Stromal cell of bone marrow (primary cell): ENCODE measurements around the gene TRIM73.
"Not testable (repeated sequence)": the region's sequence is repeated elsewhere in the genome, so short reads cannot be mapped to it uniquely, and the experiment has no call there.

Source experiments
- DNase-seq: peaks from one replicate; pipeline ENCODE4 v3.0.0-alpha.2; 2012; ENCODE audit warnings: low read depth

The TRIM73 gene

DNA sequence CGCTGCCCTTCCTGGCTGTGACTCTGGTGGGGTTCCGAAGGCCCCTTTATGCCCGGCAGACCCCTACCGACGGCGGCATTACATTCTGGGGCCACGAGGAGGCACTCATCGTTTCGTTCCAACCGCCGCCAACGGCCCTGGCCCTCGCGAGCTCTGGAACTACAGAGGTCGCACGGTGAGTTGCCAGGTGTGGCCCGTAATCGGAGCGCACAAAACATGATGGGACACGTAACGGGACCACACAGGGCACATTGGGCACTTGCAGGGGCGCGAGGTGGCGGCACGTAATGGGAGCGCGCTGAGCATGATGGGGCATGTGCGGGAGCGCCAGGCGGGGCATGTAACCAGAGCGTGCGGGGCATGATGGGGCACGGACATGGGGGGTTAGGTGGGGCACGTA is at the start of gene TRIM73:
Gene TRIM73, plus strand, starts transcription at position 301 of the 400 bp plus-strand sequence. CDS start 3,305 bp downstream, outside the sequence.
- not testable (repeated sequence) for DNase-seq

DNA sequence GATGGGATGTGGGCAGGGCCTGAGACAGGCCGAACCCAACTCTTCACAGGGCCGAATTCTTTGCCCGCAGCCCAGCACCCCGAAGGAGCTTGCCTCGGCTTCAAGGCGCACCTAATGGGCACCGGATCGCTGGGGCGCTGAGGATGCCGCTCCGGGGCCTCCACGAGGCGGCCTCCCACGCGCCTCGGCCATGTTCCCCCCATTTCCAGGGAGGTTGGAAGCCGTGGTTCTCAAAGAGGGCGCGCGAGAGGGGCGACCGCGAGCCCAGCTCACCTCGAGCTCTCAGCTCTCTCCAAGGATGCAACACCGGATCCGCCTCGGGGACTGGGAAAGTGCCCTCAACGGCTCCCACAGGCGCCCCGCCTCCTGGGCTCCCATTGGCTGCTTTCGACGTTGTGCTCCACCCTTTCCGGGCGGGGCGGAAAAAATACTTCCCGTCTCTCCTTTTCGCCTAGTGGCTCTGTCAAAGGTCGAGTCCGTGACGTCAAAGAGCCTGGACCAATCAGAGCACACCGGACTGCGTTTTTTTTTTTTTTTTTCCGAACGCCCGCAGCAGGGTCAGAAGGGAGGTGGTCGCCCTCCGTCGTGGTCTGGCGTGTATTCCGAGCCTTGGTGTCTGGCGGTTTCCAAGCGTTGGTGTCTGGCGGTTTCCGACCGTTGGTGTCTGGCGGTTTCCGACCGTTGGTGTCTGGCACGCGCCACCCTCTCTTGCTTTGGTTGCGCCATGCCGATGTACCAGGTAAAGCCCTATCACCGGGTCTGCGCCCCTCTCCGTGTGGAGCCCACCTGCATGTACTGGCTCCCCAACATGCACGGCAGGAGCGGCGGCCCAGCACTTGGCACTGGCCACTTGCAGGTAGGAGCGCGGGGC is 36.5 kb upstream of the TRIM73 start:
- DNase-seq: not testable (repeated sequence)

DNA sequence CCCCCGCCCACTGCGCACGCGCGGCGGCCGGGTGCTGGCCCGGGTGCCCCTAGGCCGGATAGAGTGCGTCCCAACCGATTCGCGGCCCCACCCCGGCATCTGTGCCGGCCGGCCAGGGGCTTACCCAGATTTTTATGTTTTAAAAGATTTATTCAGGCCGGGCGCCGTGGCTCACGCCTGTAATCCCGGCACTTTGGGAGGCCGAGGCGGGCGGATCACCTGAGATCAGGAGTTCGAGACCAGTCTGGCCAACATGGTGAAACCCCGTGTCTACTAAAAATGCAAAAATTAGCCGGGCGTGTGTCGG is 35.9 kb upstream of the TRIM73 start:
- not testable (repeated sequence) for DNase-seq

DNA sequence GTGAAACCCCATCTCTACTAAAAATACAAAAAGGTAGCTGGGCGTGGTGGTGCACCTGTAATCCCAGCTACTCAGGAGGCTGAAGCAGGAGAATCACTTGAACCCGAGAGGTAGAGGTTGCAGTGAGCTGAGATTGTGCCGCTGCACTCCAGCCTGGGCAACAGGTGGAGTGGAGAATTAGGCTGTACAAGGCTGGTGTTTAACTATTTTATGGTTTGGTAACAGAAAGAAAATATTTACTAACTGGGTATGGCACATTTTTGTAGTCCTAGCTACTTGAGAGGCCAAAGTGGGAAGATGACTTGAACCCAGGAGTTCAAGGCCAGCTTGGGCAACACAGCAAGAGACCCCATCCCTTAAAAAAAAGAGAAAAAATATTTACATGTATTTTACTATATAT is 31.4 kb upstream of the TRIM73 start:
- DNase-seq: not testable (repeated sequence)

DNA sequence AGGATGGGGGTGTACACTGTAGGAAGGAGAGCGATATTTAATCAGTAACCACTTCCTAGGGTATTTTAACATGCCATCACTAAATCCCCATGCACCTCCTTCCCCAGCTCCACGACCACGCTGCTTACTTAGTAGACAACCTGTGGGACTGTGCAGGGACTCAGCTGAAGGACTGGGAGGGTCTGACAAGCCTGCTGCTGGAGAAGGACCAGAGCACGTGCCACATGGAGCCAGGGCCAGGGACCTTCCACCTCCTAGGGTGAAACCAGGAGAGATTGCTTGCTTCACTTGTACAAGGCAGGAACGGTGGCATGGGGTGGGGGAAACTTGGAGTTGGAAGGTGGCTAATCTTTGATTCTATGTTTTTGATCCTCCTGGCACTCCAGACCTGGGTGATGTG is 28.8 kb upstream of the TRIM73 start:
- not testable (repeated sequence) for DNase-seq

DNA sequence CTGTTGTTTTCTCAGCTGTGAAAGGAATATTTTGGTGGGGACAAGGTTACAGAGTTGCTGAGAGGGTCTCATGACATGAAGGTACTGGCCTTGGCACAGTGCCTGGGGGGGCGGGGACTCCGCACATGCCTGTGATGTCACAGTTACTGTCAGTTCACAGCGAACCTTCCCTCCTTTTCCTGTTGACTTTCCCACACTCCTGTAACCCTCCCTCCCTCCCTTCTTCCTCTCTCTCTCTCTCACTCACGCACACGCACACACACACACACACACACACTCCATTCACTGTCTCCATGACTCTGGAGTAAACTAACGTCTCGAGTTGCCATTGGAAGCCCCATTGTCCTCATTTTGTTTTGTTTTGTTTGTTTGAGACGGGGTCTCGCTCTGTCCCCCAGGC is 28.1 kb upstream of the TRIM73 start:
- not testable (repeated sequence) for DNase-seq

DNA sequence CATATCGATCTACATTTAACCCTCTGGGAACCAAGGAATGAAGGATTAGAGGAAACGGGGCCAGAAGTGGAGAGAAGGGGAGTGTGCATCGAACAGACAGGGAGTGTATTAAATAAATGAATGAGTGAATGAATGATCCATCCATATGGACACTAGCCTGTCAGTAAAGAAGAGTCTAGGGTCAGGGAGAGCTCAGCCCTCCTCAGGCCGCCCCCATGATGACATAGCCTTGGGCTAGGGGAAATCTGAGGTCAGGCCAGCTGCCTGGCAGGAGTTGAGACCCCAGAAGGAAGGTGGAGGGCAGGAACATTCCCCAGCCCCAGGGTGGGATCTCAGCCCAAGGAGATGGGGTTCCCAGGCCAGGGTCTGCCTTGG is 21.3 kb upstream of the TRIM73 start:
- DNase-seq: not testable (repeated sequence)

DNA sequence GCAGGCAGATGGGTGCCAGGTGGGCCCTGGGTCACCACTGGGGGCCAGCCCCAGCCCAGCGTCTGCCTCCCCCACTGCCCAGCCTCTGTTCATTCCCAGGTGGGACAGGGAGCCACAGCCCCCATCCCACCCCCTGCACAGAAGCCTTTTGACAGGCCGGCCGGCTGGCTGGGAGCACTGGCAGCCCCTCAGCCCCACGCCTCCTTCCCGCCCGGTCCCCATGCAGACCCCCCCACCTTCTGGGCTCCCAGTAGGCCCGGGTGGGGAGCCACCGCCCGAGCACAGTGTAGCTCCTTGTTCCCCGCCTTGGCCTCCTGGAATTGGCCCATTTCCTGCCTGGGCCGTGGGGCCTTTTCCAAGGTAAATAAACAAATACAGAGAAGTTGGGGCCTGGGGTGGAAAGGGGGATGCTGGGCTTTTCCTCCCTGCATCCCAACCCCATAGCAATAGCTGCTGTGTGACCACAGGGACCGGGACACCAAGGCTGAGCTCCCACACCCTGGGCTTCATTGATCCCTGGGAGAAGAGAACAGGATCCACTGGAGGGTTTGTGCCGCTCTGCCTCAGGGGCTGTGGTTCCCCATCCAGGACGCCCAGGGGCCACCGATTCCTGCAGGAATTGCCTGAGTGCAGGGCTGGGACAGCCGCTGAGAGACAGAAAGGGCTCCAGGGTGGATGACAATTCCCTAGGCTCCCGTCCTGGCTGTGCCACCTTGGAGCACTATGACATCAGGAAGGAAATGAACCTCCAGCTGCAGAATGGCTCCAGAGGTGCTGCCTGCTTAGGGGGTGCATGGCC is 20.7 kb upstream of the TRIM73 start:
- not testable (repeated sequence) for DNase-seq

DNA sequence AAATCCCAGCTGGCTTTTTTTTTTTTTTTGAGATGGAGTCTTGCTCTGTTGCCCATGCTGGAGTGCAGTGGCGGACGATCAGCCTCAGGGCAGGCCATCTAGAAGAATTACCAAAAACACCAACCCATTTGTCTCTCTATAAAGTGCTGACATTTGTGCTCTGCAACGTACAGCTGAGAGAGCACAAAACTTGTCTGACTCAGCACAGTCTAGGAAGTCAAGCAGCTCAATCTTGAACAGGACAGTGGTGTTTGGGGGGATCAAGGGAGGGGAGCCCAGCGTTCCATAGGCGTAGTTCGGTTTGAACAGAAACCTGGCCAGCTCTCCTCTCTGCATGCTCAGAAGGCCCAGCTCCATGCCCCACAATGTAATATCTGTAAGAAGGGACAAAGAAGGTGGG is 2.2 kb upstream of the TRIM73 start:
- DNase-seq: not testable (repeated sequence)

DNA sequence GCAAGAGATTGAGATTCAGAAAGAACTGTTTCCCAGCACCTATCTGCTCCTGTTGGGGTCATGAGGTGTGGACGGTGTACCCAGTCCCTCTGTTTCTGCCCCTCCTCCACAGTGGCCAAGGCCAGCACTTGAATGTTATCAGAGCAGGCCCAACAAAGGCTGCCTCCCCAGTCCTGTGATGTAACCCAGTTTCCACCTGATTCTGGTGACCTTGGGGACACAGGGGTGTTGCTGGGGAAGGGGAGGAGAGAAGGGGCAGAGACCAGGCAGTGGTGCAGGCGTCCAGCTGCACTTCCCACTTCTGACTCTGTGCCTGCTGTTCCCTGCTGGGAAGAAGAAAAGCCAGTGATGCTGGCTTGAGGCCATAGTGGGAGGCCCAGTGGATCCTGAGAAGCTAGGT is 2.4 kb downstream of the TRIM73 start:
- DNase-seq: not testable (repeated sequence)

DNA sequence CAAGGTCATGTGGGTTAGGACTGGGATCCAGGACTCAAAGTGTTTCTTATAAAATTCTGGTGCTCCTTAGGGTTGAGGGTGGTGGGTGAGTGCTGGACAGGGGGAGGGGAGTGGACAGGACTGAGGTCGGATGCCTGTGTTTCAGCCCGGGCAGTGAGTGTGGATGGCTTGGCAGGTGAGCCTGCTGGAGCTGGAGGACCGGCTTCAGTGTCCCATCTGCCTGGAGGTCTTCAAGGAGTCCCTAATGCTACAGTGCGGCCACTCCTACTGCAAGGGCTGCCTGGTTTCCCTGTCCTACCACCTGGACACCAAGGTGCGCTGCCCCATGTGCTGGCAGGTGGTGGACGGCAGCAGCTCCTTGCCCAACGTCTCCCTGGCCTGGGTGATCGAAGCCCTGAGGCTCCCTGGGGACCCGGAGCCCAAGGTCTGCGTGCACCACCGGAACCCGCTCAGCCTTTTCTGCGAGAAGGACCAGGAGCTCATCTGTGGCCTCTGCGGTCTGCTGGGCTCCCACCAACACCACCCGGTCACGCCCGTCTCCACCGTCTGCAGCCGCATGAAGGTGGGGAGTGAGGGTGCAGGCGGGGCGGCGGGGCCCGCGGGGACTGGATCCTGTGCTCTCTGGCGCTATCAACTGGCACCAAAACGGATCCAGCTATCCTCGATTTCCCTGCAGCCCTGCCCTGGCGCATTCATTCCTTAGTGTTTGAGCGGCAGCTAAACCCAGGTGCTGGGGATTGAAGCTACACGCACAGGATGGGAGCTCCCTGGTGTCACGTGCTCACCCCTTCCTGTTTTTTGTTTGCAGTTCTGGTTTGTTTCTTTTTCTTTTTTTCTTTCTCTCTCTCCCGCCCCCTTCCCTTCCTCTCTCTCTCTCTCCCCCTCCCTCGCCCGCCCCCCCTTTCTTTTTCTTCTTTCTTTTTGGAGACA is 3.6 kb downstream of the TRIM73 start:
- not testable (repeated sequence) for DNase-seq

DNA sequence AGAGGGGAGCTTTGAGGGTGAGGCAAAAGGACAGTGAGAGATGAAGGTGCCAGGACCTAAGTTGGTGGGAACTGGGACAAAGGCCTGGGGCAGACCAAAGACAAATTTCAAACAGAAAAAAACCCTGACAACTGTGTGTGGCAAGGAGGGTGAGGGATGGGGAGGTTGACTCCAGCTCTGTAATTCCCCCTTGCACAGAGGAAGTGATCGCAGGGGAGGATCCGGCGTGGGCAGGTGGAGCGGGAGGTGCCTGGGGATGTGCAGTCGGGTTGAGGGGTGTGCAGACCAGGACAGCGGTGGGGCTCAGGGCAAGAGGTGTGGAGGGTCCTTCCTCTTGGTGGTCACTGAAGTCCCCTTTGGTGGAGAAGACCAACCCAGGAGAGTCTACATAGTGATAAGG is 5.1 kb downstream of the TRIM73 start:
- not testable (repeated sequence) for DNase-seq

DNA sequence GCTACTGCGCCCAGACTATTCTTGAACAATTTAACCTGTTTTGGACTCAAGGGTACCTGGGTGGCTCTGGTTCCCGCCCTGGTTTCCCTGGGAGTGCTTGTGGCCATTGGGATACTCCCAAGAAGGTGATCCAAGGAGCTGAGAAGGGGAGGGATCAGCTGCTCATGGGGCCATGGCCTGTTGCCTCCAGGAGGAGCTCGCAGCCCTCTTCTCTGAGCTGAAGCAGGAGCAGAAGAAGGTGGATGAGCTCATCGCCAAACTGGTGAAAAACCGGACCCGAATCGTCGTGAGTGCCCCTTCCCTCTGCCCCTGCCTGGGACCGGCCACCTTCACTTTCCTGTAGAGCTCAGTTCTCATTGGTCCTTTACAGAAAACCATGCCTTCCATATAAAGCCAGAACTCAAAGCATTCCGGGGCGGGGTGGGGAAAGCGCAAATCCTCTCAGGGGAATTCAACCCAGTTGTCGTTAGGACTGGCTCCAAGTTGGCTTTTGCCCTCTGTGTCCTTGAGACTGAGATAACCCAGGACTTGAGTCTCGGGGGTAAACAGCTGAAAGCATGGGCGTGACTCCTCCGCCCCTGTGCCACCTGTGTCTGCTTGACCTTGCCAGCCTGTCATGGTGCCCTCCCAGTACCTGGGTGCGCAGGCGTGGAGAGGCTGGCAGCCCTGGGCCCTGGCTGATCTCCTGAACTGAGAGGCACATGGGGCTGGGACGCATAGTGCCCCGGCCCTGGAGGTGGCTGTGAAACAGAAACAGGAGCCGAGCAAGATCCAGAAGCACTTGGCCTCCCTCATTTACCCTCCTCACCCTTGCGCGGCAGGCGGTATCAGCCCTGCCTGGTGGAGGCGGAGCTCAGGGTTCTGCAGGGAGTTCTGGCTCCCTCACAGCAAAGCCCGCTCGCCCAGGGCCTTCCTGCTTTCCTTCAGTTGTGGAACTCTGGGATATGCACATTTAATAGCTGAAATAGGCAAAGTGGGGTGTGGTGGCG is 8.3 kb downstream of the TRIM73 start:
- not testable (repeated sequence) for DNase-seq

DNA sequence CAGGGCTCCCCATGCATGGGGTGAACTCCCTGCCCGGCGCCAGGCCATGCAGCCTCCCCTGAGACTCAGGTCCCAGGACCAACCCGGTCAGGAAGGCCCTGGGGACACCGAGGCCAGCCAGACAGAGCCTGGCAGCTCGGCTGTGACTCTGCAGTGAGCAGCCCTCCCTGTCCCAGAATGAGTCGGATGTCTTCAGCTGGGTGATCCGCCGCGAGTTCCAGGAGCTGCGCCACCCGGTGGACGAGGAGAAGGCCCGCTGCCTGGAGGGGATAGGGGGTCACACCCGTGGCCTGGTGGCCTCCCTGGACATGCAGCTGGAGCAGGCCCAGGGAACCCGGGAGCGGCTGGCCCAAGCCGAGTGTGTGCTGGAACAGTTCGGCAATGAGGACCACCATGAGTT is 9.2 kb downstream of the TRIM73 start:
- DNase-seq: not testable (repeated sequence)

DNA sequence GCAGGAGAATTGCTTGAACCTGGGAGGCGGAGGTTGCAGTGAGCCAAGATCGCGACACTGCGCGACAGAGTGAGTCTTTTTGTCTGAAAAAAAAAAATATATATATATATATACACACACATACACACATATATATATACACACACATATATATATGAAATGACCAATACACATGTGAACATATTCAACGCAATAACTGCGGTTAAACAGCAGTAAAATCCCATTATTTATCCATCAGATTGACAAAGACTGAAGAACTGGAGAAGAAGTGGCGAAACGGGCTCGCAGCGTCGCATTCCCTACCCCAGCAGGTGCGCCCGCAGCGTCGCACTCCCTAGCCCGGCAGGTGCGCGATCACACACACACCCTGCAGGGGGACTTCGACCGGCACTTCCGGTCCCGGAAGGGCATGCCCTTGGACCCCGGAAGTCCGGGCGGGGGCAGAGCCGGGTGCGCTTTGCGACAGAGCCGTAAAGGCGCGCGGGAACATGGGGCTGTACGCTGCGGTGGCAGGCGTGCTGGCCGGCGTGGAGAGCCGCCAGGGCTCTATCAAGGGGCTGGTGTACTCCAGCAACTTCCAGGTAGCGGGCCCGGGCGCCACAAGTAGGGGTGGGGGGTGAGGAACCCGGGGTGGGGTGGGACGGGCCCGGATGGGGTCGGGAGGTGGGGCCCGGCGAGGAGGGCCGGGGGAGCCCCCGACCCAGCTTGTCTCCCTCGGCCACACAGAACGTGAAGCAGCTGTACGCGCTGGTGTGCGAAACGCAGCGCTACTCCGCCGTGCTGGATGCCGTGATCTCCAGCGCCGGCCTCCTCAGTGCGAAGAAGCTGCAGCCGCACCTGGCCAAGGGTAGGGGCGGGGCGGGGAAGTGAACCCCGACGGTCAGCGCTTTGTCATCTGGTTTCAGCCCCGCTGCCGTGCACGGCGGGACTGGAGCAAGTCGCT is 14.7 kb downstream of the TRIM73 start:
- not testable (repeated sequence) for DNase-seq

DNA sequence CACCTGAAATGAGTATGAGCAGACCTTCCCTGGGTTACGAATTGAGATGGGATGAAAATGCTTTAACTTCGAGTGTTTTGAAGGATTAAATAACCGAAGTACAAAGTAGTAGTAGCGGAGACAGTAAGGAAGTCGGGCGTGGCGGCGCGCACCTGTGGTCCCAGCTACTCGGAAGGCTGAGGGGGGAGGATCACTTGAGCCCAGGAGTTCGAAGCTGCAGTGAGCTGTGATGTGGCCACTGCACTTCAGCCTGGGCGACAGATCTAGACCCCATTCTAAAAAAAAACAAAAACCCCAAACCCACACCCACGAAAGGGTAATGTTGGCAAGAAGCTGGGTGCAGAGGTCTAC is 15.4 kb downstream of the TRIM73 start:
- DNase-seq: not testable (repeated sequence)

DNA sequence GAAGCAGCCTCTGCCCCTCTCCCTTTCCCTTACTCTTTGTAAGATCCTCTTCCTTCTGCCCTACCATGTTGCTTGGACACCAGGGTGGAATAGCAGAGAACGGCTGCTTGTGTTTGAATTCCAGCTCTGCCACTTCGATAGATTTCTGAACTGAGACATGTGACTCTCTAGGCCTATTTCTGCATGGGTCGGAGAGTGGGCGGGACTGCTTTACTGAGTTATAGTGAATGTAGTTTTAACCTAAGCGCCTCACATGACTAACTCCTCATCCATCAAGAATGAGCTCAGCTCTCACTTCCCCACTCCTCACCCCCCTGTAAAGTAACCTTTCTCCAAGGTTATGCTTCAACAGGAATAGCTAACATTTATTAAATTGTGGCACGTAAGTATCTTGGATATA is 18.8 kb downstream of the TRIM73 start:
- DNase-seq: not testable (repeated sequence)

DNA sequence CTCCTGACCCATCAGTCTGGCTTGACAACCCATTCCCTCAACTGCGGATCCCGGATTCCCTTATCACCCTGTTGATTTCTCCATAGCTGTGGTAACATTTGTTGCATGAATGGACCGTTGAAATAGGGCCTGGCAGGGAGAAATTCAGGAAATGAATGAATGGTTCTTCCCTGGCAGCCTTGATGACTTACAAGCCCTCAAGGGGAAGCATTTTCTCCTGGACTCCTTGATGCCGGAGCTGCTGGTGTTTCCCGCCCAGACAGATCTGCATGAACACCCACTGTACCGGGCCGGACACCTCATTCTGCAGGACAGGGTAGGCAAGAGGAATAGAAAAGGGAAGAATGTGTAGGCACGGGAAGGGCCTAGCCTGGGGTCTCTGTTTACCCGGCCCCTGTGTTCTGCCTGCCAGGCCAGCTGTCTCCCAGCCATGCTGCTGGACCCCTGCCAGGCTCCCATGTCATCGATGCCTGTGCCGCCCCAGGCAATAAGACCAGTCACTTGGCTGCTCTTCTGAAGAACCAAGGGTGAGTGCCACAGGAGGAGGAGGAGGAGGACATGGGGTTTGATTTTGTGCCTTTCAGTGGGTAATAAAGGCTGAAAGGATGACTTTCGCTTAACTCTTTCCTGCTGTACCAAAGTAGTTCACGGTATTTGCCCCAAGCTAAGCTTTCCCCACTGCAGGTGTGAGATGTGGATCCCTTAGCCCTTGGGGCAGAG is 19.4 kb downstream of the TRIM73 start:
- DNase-seq: peak; percentile 0

DNA sequence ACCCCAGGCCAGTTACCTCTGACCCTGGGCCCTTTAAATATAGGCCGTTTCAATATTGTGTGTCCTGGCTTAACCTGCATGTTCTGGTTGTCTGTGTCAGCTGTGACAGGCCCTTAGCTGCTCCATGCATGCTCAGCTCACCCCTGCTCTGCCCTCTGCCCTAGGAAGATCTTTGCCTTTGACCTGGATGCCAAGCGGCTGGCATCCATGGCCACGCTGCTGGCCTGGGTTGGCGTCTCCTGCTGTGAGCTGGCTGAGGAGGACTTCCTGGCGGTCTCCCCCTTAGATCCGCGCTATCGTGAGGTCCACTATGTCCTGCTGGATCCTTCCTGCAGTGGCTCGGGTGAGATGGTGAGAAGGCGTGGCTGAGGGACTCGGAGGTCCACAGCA is 20.0 kb downstream of the TRIM73 start:
- DNase-seq: not testable (repeated sequence)
